ENCODE results near the gene MLN. TPM values are rescaled to one million over a fixed set of nuclear protein-coding genes. Genes with fewer than 3 reads are reported as not detected.

MLN gene
- total RNA-seq, 1 experiment from 2014 or later, result not detected

DNA sequence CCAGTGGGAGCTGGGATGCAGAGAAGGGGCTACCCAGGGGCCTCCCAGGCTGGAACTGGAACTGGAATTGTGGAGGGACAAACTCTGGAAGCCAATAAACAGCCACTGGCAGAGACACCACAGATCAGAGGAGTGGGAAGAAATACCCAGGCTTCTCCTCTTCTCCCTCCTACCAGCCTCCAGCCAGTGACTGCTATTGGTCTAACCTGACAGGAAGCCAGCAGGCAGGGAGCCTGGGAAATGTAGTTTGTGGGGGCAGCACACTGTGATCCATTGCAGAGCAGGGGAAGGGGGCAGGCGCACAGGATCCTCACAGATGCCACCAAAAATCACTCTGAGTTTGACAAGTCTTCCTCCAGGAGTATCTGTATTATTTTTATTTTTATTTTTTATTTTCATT lies 12.1 kb upstream of the MLN start:
- no CpG with 5 or more reads among the region's 1 CpG for WGBS (ENCODE audit: extremely low coverage, insufficient read length, low lambda C conversion rate)
- no peak overlapping the region for H3K23ac ChIP-seq (ENCODE audit: insufficient read length, low read depth, low read length)
- peak; percentile 84 for DNase-seq
- peak overlapping the region in 1 of 3 experiments; percentile 80; a peak in 2 of 7 replicates for H3K27ac Mint-ChIP-seq
- no peaks in the 10 kb centered on the region for H4K20me1 ChIP-seq (ENCODE audit: control insufficient read depth, insufficient read depth, insufficient read length)
- no peak overlapping the region for H3K56ac ChIP-seq (ENCODE audit: insufficient read length, low read depth, low read length)
- no peak overlapping the region for H2BK120ac ChIP-seq (ENCODE audit: low read depth, low read length, poor library complexity, severe bottlenecking)
- H3T11ph ChIP-seq (ENCODE audit: low read length), result no peak overlapping the region
- no peaks in the 10 kb centered on the region; a peak in 2 of 5 replicates for H3K9me3 Mint-ChIP-seq
- no peak overlapping the region for H3K4ac ChIP-seq (ENCODE audit: low read depth, low read length)
- H3K4me1 Mint-ChIP-seq, result peaks cover 64 to 79% of the 10 kb centered on the region in 2 experiments
- H3K14ac ChIP-seq (ENCODE audit: insufficient read depth, low read length), result no peak overlapping the region
- H3K4me1 ChIP-seq (ENCODE audit: insufficient read depth, low read length), result peaks cover 11% of the 10 kb centered on the region; the same call in 1 of the 2 replicates
- H2AFZ ChIP-seq (ENCODE audit: low read length), result no peak overlapping the region
- H3K27me3 ChIP-seq (ENCODE audit: insufficient read depth, low read length), result no peaks in the 10 kb centered on the region
- H3K27ac ChIP-seq (ENCODE audit: insufficient read length, low read depth, low read length), result no peak overlapping the region
- no peaks in the 10 kb centered on the region; the same call in 1 of the 2 replicates for H3K27me3 Mint-ChIP-seq (ENCODE audit: low read depth)
- no peak overlapping the region for H4K8ac ChIP-seq (replicated peaks; ENCODE audit: insufficient read length, low read depth, low read length)
- H4K91ac ChIP-seq (ENCODE audit: insufficient read length, low read depth, low read length), result no peak overlapping the region
- H2BK5ac ChIP-seq (ENCODE audit: insufficient read length, low read length), result no peak overlapping the region
- H3K9ac ChIP-seq (ENCODE audit: extremely low read depth, insufficient read length, low read length), result no peak overlapping the region
- no peaks in the 10 kb centered on the region for H3K79me2 ChIP-seq (ENCODE audit: insufficient read depth, low read length)
- no peak overlapping the region for H2BK15ac ChIP-seq (ENCODE audit: low read depth, low read length)
- H2AK5ac ChIP-seq (ENCODE audit: insufficient read length, low read length), result no peak overlapping the region
- TF ChIP-seq CTCF (conservative IDR thresholded peaks at IDR 0.05), result no peak
- no peak overlapping the region for H3K4me3 Mint-ChIP-seq
- no peak overlapping the region for H4K5ac ChIP-seq (ENCODE audit: insufficient read length, low read depth, low read length)
- no peaks in the 10 kb centered on the region for H3K23me2 ChIP-seq (ENCODE audit: insufficient read length, low read depth, low read length, poor library complexity, severe bottlenecking)
- no peaks in the 10 kb centered on the region for H3K79me1 ChIP-seq (ENCODE audit: insufficient read depth, low read depth, low read length, poor library complexity, severe bottlenecking)
- H3K18ac ChIP-seq (ENCODE audit: insufficient read length, low read depth, low read length), result no peak overlapping the region
- no peak overlapping the region for H2BK20ac ChIP-seq (ENCODE audit: low read depth, low read length, poor library complexity, severe bottlenecking)
- no peaks in the 10 kb centered on the region for H3K36me3 Mint-ChIP-seq (ENCODE audit: insufficient read depth in 1 of 3, low read depth in 3 of 3)
- H2BK12ac ChIP-seq (ENCODE audit: insufficient read length, low read depth, low read length), result no peak overlapping the region
- H3K4me2 ChIP-seq (ENCODE audit: insufficient read depth, insufficient read length, low read length), result no peak overlapping the region
- H3K9me3 ChIP-seq (ENCODE audit: control insufficient read depth, low read depth, low read length), result no peaks in the 10 kb centered on the region

Measured in H9 (cell line).